ENCODE data around the gene PLEKHA3.

DNA sequence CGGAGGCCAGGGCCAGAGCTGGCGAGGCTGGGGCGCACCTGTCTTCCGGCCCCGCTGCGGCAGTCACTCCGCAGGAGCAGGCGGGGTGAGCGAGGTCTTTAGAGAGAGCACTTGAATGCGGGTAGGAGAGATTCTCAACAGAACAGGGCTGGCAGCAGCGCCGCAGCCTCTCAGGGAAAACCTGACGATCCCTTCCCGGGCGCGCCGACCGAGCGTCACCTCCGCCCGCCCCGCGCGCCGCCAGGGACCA, 29.8 kb upstream of the PLEKHA3 start:
- TF ChIP-seq GATA3 (IDR thresholded peaks at IDR 0.05; ENCODE audit: low read depth, low read length) (no peak), GATA2 (IDR thresholded peaks at IDR 0.05; ENCODE audit: low read depth, low read length) (no peak)

Data from SH-SY5Y (cell line).